ENCODE data around the gene RBMS3. TPM values are rescaled to one million over a fixed set of nuclear protein-coding genes. Genes with fewer than 3 reads are reported as not detected.

The RBMS3 gene
- total RNA-seq, 1 experiment from 2014 or later, result 8.7 TPM

GRCh38 chr3:29319262-29319661 lies 38.4 kb downstream of the RBMS3 start:
- CTCF ChIA-PET, result no interaction called here
- Mint-ChIP-seq H3K4me3 (no peak overlapping the region), H3K36me3 (no peaks in the 10 kb centered on the region), H3K27ac (no peak overlapping the region), H3K4me1 (peaks cover 7% of the 10 kb centered on the region), H3K27me3 (ENCODE audit: low read depth) (no peaks in the 10 kb centered on the region), H3K9me3 (no peaks in the 10 kb centered on the region)
- TF ChIP-seq, protein P1, sequence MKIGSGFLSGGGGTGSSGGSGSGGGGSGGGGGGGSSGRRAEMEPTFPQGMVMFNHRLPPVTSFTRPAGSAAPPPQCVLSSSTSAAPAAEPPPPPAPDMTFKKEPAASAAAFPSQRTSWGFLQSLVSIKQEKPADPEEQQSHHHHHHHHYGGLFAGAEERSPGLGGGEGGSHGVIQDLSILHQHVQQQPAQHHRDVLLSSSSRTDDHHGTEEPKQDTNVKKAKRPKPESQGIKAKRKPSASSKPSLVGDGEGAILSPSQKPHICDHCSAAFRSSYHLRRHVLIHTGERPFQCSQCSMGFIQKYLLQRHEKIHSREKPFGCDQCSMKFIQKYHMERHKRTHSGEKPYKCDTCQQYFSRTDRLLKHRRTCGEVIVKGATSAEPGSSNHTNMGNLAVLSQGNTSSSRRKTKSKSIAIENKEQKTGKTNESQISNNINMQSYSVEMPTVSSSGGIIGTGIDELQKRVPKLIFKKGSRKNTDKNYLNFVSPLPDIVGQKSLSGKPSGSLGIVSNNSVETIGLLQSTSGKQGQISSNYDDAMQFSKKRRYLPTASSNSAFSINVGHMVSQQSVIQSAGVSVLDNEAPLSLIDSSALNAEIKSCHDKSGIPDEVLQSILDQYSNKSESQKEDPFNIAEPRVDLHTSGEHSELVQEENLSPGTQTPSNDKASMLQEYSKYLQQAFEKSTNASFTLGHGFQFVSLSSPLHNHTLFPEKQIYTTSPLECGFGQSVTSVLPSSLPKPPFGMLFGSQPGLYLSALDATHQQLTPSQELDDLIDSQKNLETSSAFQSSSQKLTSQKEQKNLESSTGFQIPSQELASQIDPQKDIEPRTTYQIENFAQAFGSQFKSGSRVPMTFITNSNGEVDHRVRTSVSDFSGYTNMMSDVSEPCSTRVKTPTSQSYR (CRISPR knock-in tag; IDR thresholded peaks at IDR 0.05), result no peak
- no peak for TF ChIP-seq GRHL2 (CRISPR knock-in tag; IDR thresholded peaks at IDR 0.05; ENCODE audit: insufficient replicate concordance, severe bottlenecking)
- TF ChIP-seq, protein P2, sequence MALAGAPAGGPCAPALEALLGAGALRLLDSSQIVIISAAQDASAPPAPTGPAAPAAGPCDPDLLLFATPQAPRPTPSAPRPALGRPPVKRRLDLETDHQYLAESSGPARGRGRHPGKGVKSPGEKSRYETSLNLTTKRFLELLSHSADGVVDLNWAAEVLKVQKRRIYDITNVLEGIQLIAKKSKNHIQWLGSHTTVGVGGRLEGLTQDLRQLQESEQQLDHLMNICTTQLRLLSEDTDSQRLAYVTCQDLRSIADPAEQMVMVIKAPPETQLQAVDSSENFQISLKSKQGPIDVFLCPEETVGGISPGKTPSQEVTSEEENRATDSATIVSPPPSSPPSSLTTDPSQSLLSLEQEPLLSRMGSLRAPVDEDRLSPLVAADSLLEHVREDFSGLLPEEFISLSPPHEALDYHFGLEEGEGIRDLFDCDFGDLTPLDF (CRISPR knock-in tag; IDR thresholded peaks at IDR 0.05), result no peak
- no peak for TF ChIP-seq ZNF671 (CRISPR knock-in tag; IDR thresholded peaks at IDR 0.05)
- TF ChIP-seq, protein P3, sequence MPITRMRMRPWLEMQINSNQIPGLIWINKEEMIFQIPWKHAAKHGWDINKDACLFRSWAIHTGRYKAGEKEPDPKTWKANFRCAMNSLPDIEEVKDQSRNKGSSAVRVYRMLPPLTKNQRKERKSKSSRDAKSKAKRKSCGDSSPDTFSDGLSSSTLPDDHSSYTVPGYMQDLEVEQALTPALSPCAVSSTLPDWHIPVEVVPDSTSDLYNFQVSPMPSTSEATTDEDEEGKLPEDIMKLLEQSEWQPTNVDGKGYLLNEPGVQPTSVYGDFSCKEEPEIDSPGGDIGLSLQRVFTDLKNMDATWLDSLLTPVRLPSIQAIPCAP (CRISPR knock-in tag; IDR thresholded peaks at IDR 0.05), result no peak
- no peak for TF ChIP-seq ZNF121 (CRISPR knock-in tag; IDR thresholded peaks at IDR 0.05)
- ATAC-seq (no peak), DNase-seq (ENCODE audit: low spot score) (no peak)
- POLR2A ChIA-PET, result no interaction called here

DNA sequence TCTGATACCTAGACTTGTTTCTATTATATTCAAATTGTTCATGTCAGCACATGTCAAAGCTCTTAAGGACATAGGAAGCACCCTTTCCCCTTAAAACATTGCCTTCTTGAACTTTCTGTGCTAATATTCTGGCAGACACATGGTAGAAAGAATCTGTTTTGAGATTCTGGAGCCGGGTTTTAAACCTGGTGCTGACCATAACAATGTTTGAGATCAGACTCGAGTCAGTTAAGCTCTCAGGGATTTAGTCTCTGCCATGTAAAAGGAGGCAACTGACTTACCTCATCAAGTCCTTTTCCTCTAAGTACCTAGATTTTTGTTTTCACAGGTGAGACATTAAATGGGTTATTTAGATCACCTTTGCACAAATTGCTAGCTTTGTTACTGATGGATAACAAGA lies 38.9 kb downstream of the RBMS3 start:
- TF ChIP-seq, protein P4, sequence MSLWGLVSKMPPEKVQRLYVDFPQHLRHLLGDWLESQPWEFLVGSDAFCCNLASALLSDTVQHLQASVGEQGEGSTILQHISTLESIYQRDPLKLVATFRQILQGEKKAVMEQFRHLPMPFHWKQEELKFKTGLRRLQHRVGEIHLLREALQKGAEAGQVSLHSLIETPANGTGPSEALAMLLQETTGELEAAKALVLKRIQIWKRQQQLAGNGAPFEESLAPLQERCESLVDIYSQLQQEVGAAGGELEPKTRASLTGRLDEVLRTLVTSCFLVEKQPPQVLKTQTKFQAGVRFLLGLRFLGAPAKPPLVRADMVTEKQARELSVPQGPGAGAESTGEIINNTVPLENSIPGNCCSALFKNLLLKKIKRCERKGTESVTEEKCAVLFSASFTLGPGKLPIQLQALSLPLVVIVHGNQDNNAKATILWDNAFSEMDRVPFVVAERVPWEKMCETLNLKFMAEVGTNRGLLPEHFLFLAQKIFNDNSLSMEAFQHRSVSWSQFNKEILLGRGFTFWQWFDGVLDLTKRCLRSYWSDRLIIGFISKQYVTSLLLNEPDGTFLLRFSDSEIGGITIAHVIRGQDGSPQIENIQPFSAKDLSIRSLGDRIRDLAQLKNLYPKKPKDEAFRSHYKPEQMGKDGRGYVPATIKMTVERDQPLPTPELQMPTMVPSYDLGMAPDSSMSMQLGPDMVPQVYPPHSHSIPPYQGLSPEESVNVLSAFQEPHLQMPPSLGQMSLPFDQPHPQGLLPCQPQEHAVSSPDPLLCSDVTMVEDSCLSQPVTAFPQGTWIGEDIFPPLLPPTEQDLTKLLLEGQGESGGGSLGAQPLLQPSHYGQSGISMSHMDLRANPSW (CRISPR knock-in tag; conservative IDR thresholded peaks at IDR 0.05; ENCODE audit: low read depth), result no peak
- TF ChIP-seq FOXK1 (CRISPR knock-in tag; IDR thresholded peaks at IDR 0.05) (no peak), NFYB (CRISPR knock-in tag; conservative IDR thresholded peaks at IDR 0.05; ENCODE audit: low read depth) (no peak), NR3C1 (CRISPR knock-in tag; conservative IDR thresholded peaks at IDR 0.05; ENCODE audit: low read depth) (no peak), GRHL2 (CRISPR knock-in tag; IDR thresholded peaks at IDR 0.05; ENCODE audit: insufficient replicate concordance, severe bottlenecking) (no peak)
- TF ChIP-seq, protein P2 (CRISPR knock-in tag; IDR thresholded peaks at IDR 0.05), result no peak
- Mint-ChIP-seq H3K4me1 (peaks cover 12% of the 10 kb centered on the region), H3K36me3 (no peaks in the 10 kb centered on the region), H3K9me3 (no peaks in the 10 kb centered on the region), H3K4me3 (no peak overlapping the region), H3K27ac (no peak overlapping the region), H3K27me3 (ENCODE audit: low read depth) (no peaks in the 10 kb centered on the region)
- CTCF ChIA-PET, result no interaction called here
- DNase-seq (ENCODE audit: low spot score) (no peak), ATAC-seq (no peak)
- POLR2A ChIA-PET, result no interaction called here

DNA sequence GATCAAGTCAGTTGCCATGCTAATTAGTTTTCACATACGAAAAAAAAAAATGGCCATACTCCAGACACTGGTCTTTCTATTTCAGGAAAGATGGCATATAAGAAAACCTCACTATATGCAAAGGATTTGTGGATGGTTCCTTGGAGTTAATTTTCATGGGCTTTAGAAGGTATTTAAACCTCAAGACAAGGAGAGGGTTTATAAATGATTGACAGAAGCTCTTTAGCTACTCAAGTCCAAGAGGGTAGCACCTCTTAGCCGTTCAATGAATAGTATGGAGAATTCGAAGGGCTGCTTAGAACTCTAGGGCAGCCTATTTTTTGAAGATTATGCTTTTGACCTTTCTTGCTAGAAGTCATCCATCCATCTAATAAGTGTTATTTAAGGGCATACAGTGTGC lies 41.7 kb downstream of the RBMS3 start:
- H3K27me3 Mint-ChIP-seq (ENCODE audit: low read depth), result no peaks in the 10 kb centered on the region
- CTCF ChIA-PET, result no interaction called here
- no peak overlapping the region for H3K4me3 Mint-ChIP-seq
- ATAC-seq (no peak), DNase-seq (ENCODE audit: low spot score) (no peak)
- POLR2A ChIA-PET, result no interaction called here
- no peaks in the 10 kb centered on the region for H3K9me3 Mint-ChIP-seq
- peaks cover 18% of the 10 kb centered on the region for H3K4me1 Mint-ChIP-seq
- no peak overlapping the region for H3K27ac Mint-ChIP-seq
- TF ChIP-seq JAZF1 (CRISPR knock-in tag; IDR thresholded peaks at IDR 0.05) (no peak), ERG (CRISPR knock-in tag; IDR thresholded peaks at IDR 0.05) (no peak), ZNF416 (CRISPR knock-in tag; IDR thresholded peaks at IDR 0.05) (no peak), ZNF512 (CRISPR knock-in tag; IDR thresholded peaks at IDR 0.05; ENCODE audit: borderline replicate concordance) (no peak), ZNF232 (CRISPR knock-in tag; IDR thresholded peaks at IDR 0.05) (no peak)
- TF ChIP-seq, protein P5, sequence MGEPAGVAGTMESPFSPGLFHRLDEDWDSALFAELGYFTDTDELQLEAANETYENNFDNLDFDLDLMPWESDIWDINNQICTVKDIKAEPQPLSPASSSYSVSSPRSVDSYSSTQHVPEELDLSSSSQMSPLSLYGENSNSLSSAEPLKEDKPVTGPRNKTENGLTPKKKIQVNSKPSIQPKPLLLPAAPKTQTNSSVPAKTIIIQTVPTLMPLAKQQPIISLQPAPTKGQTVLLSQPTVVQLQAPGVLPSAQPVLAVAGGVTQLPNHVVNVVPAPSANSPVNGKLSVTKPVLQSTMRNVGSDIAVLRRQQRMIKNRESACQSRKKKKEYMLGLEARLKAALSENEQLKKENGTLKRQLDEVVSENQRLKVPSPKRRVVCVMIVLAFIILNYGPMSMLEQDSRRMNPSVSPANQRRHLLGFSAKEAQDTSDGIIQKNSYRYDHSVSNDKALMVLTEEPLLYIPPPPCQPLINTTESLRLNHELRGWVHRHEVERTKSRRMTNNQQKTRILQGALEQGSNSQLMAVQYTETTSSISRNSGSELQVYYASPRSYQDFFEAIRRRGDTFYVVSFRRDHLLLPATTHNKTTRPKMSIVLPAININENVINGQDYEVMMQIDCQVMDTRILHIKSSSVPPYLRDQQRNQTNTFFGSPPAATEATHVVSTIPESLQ (CRISPR knock-in tag; IDR thresholded peaks at IDR 0.05), result no peak
- H3K36me3 Mint-ChIP-seq, result no peaks in the 10 kb centered on the region

Data from WTC11 (cell line).